ENCODE results near the gene SCAF4. TPM values are rescaled to one million over a fixed set of nuclear protein-coding genes. Genes with fewer than 3 reads are reported as not detected.
A peak's percentile ranks its signal among the peaks of the same experiment; 100 is the strongest.
"Not testable (repeated sequence)": the region's sequence is repeated elsewhere in the genome, so short reads cannot be mapped to it uniquely, and the experiment has no call there.

SCAF4 gene
- total and polyA plus RNA-seq, 2 donors (not counting 1 experiment from before 2014, with no cell fraction given) = 42.3 to 110 TPM

- not testable (repeated sequence) for H3K9me3 Mint-ChIP-seq (ENCODE audit: insufficient read depth); H4K20me1 ChIP-seq (ENCODE audit: control insufficient read depth, insufficient read depth, low read length, poor library complexity, severe bottlenecking); H3K9me3 ChIP-seq (ENCODE audit: control extremely low read depth in 1 of 3, control insufficient read depth in 2 of 3, insufficient read depth in 1 of 3, low read length in 2 of 3); H3K79me2 ChIP-seq (ENCODE audit: control insufficient read depth, insufficient read depth, low read length); ATAC-seq (ENCODE audit: low read depth); H3K36me3 ChIP-seq (replicated peaks in 1 of 2; ENCODE audit: control extremely low read depth in 1 of 2, control insufficient read depth in 1 of 2, extremely low read depth in 1 of 2, insufficient read depth in 2 of 2, low read length in 1 of 2); H3K27me3 ChIP-seq (replicated peaks in 1 of 4; ENCODE audit: control extremely low read depth in 1 of 4, control insufficient read depth in 3 of 4, insufficient read depth in 4 of 4, low read length in 3 of 4); H3K27me3 Mint-ChIP-seq
- peak; percentile 40 for DNase-seq
- H3K4me1 ChIP-seq (ENCODE audit: control insufficient read depth in 2 of 2, insufficient read depth in 2 of 2, low read length in 2 of 2) = peaks cover 10 to 12% of the 10 kb centered on the region in 2 donors
- peak overlapping the region; percentile 42 for H3K9ac ChIP-seq (ENCODE audit: low read length)
- CTCF ChIA-PET = interaction anchor here (0.7 kb wide), 1 partner anchor 12 kb away, joined by 4 read pairs; no protein-coding TSS in a partner anchor
- peaks cover 22% of the 10 kb centered on the region for H3K4me1 Mint-ChIP-seq
- intact Hi-C loops (cut with micrococcal nuclease) = loop anchor here (5.0 kb wide), 3 partner anchors 217 to 1117 kb away; partner anchors contain the start of genes HUNK, PAXBP1 and URB1
- H3K27ac ChIP-seq (ENCODE audit: low read length in 2 of 2) = peak overlapping the region in 1 of 2 donors; percentile 19
- peak overlapping the region; percentile 67 for H2AFZ ChIP-seq (ENCODE audit: insufficient read depth, low read depth, low read length, poor library complexity, severe bottlenecking)
- H3K27ac Mint-ChIP-seq = peak overlapping the region; percentile 84
- H3K4me3 ChIP-seq (ENCODE audit: control extremely low read depth in 1 of 5, extremely low read depth in 1 of 5, insufficient read depth in 1 of 5, low read depth in 2 of 5, low read length in 4 of 5) = peak overlapping the region in 4 of 5 experiments; percentile 3 to 42 (median 29)
- POLR2A ChIA-PET = interaction anchor here (0.6 kb wide), 1 partner anchor 9 kb away, joined by 3 read pairs; no protein-coding TSS in a partner anchor
- peak overlapping the region; percentile 70 for H3K4me2 ChIP-seq (replicated peaks; ENCODE audit: low read depth, low read length, poor library complexity, severe bottlenecking)
- H3K4me3 Mint-ChIP-seq = peak overlapping the region; percentile 90
- WGBS (ENCODE audit: insufficient coverage) = 26% methylated on average over 5 of the region's 21 CpGs
Measured at GRCh38 chr21:31654821-31655580, 76.9 kb downstream of the SCAF4 start.

- no peaks in the 10 kb centered on the region for H3K27me3 ChIP-seq (replicated peaks in 1 of 4; ENCODE audit: control extremely low read depth in 1 of 4, control insufficient read depth in 3 of 4, insufficient read depth in 4 of 4, low read length in 3 of 4)
- no peaks in the 10 kb centered on the region for H3K36me3 ChIP-seq (replicated peaks in 1 of 2; ENCODE audit: control extremely low read depth in 1 of 2, control insufficient read depth in 1 of 2, extremely low read depth in 1 of 2, insufficient read depth in 2 of 2, low read length in 1 of 2)
- peaks cover 20% of the 10 kb centered on the region for H3K4me1 Mint-ChIP-seq
- H3K4me1 ChIP-seq (ENCODE audit: control insufficient read depth in 2 of 2, insufficient read depth in 2 of 2, low read length in 2 of 2) = peaks cover 10 to 12% of the 10 kb centered on the region in 2 donors
- POLR2A ChIA-PET = interaction anchor here (0.6 kb wide), 1 partner anchor 8 kb away, joined by 3 read pairs; no protein-coding TSS in a partner anchor
- H3K4me3 Mint-ChIP-seq = peak overlapping the region; percentile 90
- CTCF ChIA-PET = no interaction called here
- DNase-seq = no peak
- WGBS (ENCODE audit: insufficient coverage) = 99% methylated on average over 20 of the region's 20 CpGs
- no peak for ATAC-seq (ENCODE audit: low read depth)
- no peaks in the 10 kb centered on the region for H3K27me3 Mint-ChIP-seq
- no peaks in the 10 kb centered on the region for H3K79me2 ChIP-seq (ENCODE audit: control insufficient read depth, insufficient read depth, low read length)
- no peak overlapping the region for H3K27ac Mint-ChIP-seq
- no peak overlapping the region for H3K9ac ChIP-seq (ENCODE audit: low read length)
- TF ChIP-seq CTCF (IDR thresholded peaks at IDR 0.05) = no peak
- TF ChIP-seq EZH2 (IDR thresholded peaks at IDR 0.05; ENCODE audit: borderline replicate concordance, insufficient read depth, low read depth, low read length, poor library complexity, severe bottlenecking) = no peak
- H3K4me2 ChIP-seq (replicated peaks; ENCODE audit: low read depth, low read length, poor library complexity, severe bottlenecking) = no peak overlapping the region
- H3K9me3 ChIP-seq (ENCODE audit: control extremely low read depth in 1 of 3, control insufficient read depth in 2 of 3, insufficient read depth in 1 of 3, low read length in 2 of 3) = peaks cover 0 to 6% (median 0%) of the 10 kb centered on the region in 3 donors
- H4K20me1 ChIP-seq (ENCODE audit: control insufficient read depth, insufficient read depth, low read length, poor library complexity, severe bottlenecking) = no peaks in the 10 kb centered on the region
- intact Hi-C loops (cut with micrococcal nuclease) = no loop called here
- no peak overlapping the region for H3K4me3 ChIP-seq (ENCODE audit: control extremely low read depth in 1 of 5, extremely low read depth in 1 of 5, insufficient read depth in 1 of 5, low read depth in 2 of 5, low read length in 4 of 5)
- no peak overlapping the region for H3K27ac ChIP-seq (ENCODE audit: low read length in 2 of 2)
- H3K9me3 Mint-ChIP-seq (ENCODE audit: insufficient read depth) = peaks cover 3% of the 10 kb centered on the region
- H2AFZ ChIP-seq (ENCODE audit: insufficient read depth, low read depth, low read length, poor library complexity, severe bottlenecking) = peak overlapping the region; percentile 67
Measured at GRCh38 chr21:31654340-31654739, 77.6 kb downstream of the SCAF4 start.

DNA sequence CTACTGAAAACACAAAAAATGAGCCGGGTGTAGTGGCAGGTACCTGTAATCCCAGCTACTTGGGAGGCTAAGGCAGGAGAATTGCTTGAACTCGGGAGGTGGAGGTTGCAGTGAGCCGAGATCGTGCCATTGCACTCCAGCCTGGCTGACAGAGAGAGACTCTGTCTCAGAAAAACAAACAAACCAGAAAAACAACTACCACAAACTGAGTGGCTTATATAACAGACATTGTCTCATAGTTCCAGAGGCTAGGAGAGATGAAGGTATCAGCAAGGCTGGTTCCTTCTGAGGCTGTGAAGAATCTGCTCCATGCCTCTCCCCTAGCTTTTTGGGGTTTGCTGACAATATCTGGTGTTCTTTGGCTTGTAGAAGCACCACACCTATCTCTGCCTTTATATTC lies 80.4 kb downstream of the SCAF4 start:
- H3K36me3 ChIP-seq (replicated peaks in 1 of 2; ENCODE audit: control extremely low read depth in 1 of 2, control insufficient read depth in 1 of 2, extremely low read depth in 1 of 2, insufficient read depth in 2 of 2, low read length in 1 of 2); H3K4me3 ChIP-seq (ENCODE audit: control extremely low read depth in 1 of 5, extremely low read depth in 1 of 5, insufficient read depth in 1 of 5, low read depth in 2 of 5, low read length in 4 of 5); intact Hi-C loops (cut with micrococcal nuclease); H3K9me3 ChIP-seq (ENCODE audit: control extremely low read depth in 1 of 3, control insufficient read depth in 2 of 3, insufficient read depth in 1 of 3, low read length in 2 of 3); ATAC-seq (ENCODE audit: low read depth); H2AFZ ChIP-seq (ENCODE audit: insufficient read depth, low read depth, low read length, poor library complexity, severe bottlenecking); H3K4me2 ChIP-seq (replicated peaks; ENCODE audit: low read depth, low read length, poor library complexity, severe bottlenecking); H3K27ac Mint-ChIP-seq; CTCF ChIA-PET; H3K4me3 Mint-ChIP-seq; POLR2A ChIA-PET; DNase-seq; H3K27me3 ChIP-seq (replicated peaks in 1 of 4; ENCODE audit: control extremely low read depth in 1 of 4, control insufficient read depth in 3 of 4, insufficient read depth in 4 of 4, low read length in 3 of 4); H3K27me3 Mint-ChIP-seq; H3K79me2 ChIP-seq (ENCODE audit: control insufficient read depth, insufficient read depth, low read length); H3K9ac ChIP-seq (ENCODE audit: low read length); H3K27ac ChIP-seq (ENCODE audit: low read length in 2 of 2); H4K20me1 ChIP-seq (ENCODE audit: control insufficient read depth, insufficient read depth, low read length, poor library complexity, severe bottlenecking); H3K9me3 Mint-ChIP-seq (ENCODE audit: insufficient read depth): not testable (repeated sequence)
- peaks cover 23% of the 10 kb centered on the region for H3K4me1 Mint-ChIP-seq
- 83% methylated on average over 1 of the region's 4 CpGs for WGBS (ENCODE audit: insufficient coverage)
- peaks cover 7 to 17% of the 10 kb centered on the region in 2 donors for H3K4me1 ChIP-seq (ENCODE audit: control insufficient read depth in 2 of 2, insufficient read depth in 2 of 2, low read length in 2 of 2)
